CD4-positive, CD25-positive, alpha-beta regulatory T cell (primary cell): ENCODE data around the gene MYO3B. TPM values are rescaled to one million over a fixed set of nuclear protein-coding genes. Genes with fewer than 3 reads are reported as not detected.

Experiments used
- ATAC-seq, 2 donors: fragments of 150-1000 bp; cut with Tn5 transposase; one replicate each; pipeline ENCODE4 v1.10.0; 2021; ENCODE audit warnings: low read depth in 2 of 2, moderate number of reproducible peaks in 2 of 2, moderate library complexity in 1 of 2
- DNase-seq, 3 donors: peaks; one replicate each; pipeline versions ENCODE4 v3.0.0 to v3.0.0-alpha.2; 2012 to 2022; ENCODE audit warnings: mixed read lengths in 1 of 3
- H3K27ac ChIP-seq: one replicate; pipeline ENCODE4 v1.7.0; 2013; ENCODE audit warnings: mild to moderate bottlenecking, low read length; ENCODE audit not compliant: insufficient read depth, poor library complexity, severe bottlenecking
- H3K27me3 ChIP-seq: one replicate; pipeline ENCODE4 v1.7.0; 2013; ENCODE audit warnings: low read length; ENCODE audit not compliant: control insufficient read depth, insufficient read depth
- H3K36me3 ChIP-seq: one replicate; pipeline ENCODE4 v1.7.0; 2013; ENCODE audit warnings: mild to moderate bottlenecking, low read length, moderate library complexity; ENCODE audit not compliant: control insufficient read depth, insufficient read depth
- H3K4me1 ChIP-seq: 2 replicates; pipeline ENCODE4 v1.7.0; 2013; ENCODE audit warnings: mild to moderate bottlenecking, low read length; ENCODE audit not compliant: insufficient read depth, control insufficient read depth, poor library complexity, severe bottlenecking
- H3K4me3 ChIP-seq: one replicate; pipeline ENCODE4 v1.7.0; 2013; ENCODE audit warnings: low read depth, mild to moderate bottlenecking, low read length, moderate library complexity
- H3K9me3 ChIP-seq, 2 experiments: 1 replicate in 1 of 2; 2 replicates in 1 of 2; pipeline ENCODE4 v1.7.0; 2013; ENCODE audit warnings: low read length in 2 of 2, mild to moderate bottlenecking in 1 of 2, moderate library complexity in 1 of 2; ENCODE audit not compliant: control insufficient read depth in 2 of 2
- H3K27ac Mint-ChIP-seq, 3 donors: one replicate each; pipeline ENCODE4 v1.8.0; 2020 to 2022; ENCODE audit warnings: mild to moderate bottlenecking in 3 of 3, mixed read lengths in 3 of 3, moderate library complexity in 2 of 3
- H3K27me3 Mint-ChIP-seq: one replicate; pipeline ENCODE4 v1.8.0; 2022; ENCODE audit warnings: mild to moderate bottlenecking, mixed read lengths
- H3K36me3 Mint-ChIP-seq: one replicate; pipeline ENCODE4 v1.8.0; 2020; ENCODE audit warnings: mixed read lengths
- H3K4me1 Mint-ChIP-seq, 4 donors: one replicate each; pipeline ENCODE4 v1.8.0; 2020 to 2022; ENCODE audit warnings: mixed read lengths in 4 of 4, mild to moderate bottlenecking in 1 of 4
- H3K4me3 Mint-ChIP-seq, 4 donors: one replicate each; pipeline ENCODE4 v1.8.0; 2020 to 2022; ENCODE audit warnings: mild to moderate bottlenecking in 4 of 4, mixed read lengths in 4 of 4, moderate library complexity in 3 of 4
- H3K9me3 Mint-ChIP-seq, 7 donors: one replicate each; pipeline ENCODE4 v1.8.0; 2020 to 2022; ENCODE audit warnings: mixed read lengths in 7 of 7, mild to moderate bottlenecking in 3 of 7, moderate library complexity in 2 of 7
- polyA plus RNA-seq, 4 donors: library from polyadenylated mRNA; unstranded; fragments of 300-500 nt; fragmentation: Illumina TruSeq; gene quantifications; one replicate each; pipeline ENCODE4 v1.2.3, GENCODE V29; 2021
- total RNA-seq: library from RNA; stranded (reverse); gene quantifications from one replicate; pipeline ENCODE4 v1.2.3, GENCODE V29; 2022

MYO3B gene
- total and polyA plus RNA-seq, 5 donors from 2014 or later, result not detected

DNA sequence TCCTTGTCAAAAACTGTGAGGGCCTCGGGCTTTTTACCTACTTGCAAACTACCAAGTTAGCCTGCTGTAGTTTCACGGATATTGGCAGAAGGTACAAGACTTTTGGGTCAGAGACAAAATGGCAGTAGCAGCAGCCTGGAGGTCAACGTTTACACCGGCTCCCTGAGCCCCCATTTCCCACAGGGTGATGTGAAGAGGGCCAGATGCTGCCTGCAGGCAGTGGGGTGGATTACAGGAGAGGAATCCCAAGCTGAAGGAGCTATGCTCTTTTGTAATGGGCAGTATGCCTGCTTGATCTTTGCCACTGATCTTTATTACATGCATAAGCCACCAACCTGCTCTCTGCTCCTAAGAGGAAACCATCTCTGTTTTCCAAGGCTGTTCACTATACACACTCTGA, 507.6 kb downstream of the MYO3B start:
- H3K4me3 ChIP-seq, result no peak overlapping the region
- no peaks in the 10 kb centered on the region for H3K36me3 ChIP-seq
- DNase-seq (no peak), ATAC-seq (no peak)
- no peak overlapping the region for H3K27ac ChIP-seq
- H3K9me3 ChIP-seq, result no peaks in the 10 kb centered on the region
- H3K27me3 Mint-ChIP-seq, result peaks cover 7% of the 10 kb centered on the region
- no peaks in the 10 kb centered on the region for H3K27me3 ChIP-seq
- H3K27ac Mint-ChIP-seq, result no peak overlapping the region
- H3K4me1 Mint-ChIP-seq, result no peaks in the 10 kb centered on the region
- H3K4me1 ChIP-seq, result no peaks in the 10 kb centered on the region
- H3K4me3 Mint-ChIP-seq, result no peak overlapping the region
- H3K9me3 Mint-ChIP-seq, result peaks cover 0 to 1% (median 0%) of the 10 kb centered on the region in 7 donors
- H3K36me3 Mint-ChIP-seq, result no peaks in the 10 kb centered on the region

DNA sequence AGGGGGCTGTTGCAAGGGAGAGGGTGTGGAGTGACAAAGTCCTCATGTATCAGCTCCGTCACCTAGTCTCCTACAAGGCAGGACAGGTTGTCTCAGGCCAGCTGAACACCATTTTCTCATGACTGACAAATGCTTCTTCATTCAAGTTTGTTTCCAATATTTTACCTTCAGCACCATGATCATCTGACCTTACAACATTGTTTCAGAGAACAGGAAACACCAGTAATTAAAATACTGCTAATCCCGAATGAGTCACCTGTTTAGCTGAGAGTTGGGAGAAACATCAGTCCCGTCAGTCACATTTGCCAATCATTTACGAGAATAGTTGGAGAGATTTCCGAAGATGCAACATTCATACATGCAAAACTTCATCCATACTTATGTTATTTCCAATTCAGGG, 511.5 kb downstream of the MYO3B start:
- H3K36me3 Mint-ChIP-seq, result no peaks in the 10 kb centered on the region
- Histone ChIP-seq H3K4me3 (no peak overlapping the region), H3K9me3 (no peaks in the 10 kb centered on the region), H3K4me1 (no peaks in the 10 kb centered on the region), H3K36me3 (no peaks in the 10 kb centered on the region), H3K27ac (no peak overlapping the region), H3K27me3 (no peaks in the 10 kb centered on the region)
- H3K4me3 Mint-ChIP-seq, result no peak overlapping the region
- ATAC-seq (no peak), DNase-seq (no peak)
- peaks cover 0 to 3% (median 0%) of the 10 kb centered on the region in 7 donors for H3K9me3 Mint-ChIP-seq
- no peak overlapping the region for H3K27ac Mint-ChIP-seq
- H3K27me3 Mint-ChIP-seq, result no peaks in the 10 kb centered on the region
- H3K4me1 Mint-ChIP-seq, result no peaks in the 10 kb centered on the region

GRCh38 chr2:170690640-170691039, 512.7 kb downstream of the MYO3B start:
- Histone ChIP-seq H3K27me3 (no peaks in the 10 kb centered on the region), H3K27ac (no peak overlapping the region), H3K4me3 (no peak overlapping the region), H3K4me1 (no peaks in the 10 kb centered on the region), H3K9me3 (no peaks in the 10 kb centered on the region), H3K36me3 (no peaks in the 10 kb centered on the region)
- no peak overlapping the region for H3K4me3 Mint-ChIP-seq
- H3K27ac Mint-ChIP-seq, result no peak overlapping the region
- peaks cover 0 to 1% (median 0%) of the 10 kb centered on the region in 7 donors for H3K9me3 Mint-ChIP-seq
- no peak for ATAC-seq
- H3K27me3 Mint-ChIP-seq, result no peaks in the 10 kb centered on the region
- H3K36me3 Mint-ChIP-seq, result no peaks in the 10 kb centered on the region
- DNase-seq, result no peak
- no peaks in the 10 kb centered on the region for H3K4me1 Mint-ChIP-seq

DNA sequence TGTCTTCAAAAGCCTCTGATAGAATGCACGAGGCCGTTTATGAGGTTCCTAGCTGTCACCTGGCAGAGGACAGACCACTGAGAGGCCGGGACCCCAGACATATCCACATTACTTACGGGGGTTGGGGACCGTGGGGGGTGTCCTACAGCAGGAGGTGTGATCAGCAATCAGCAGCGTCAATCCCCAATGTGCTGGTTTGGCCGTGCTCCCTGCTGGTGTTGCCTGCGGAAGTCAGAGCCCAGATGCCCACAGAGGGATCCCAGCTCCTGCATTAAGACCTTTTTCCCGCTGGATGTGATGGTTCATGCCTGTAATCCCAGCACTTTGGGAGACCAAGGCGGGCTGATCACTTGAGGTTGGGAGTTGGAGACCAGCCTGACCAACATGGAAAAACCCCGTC, 516.4 kb downstream of the MYO3B start:
- Mint-ChIP-seq H3K27ac (no peak overlapping the region), H3K4me1 (no peaks in the 10 kb centered on the region), H3K36me3 (no peaks in the 10 kb centered on the region), H3K27me3 (no peaks in the 10 kb centered on the region), H3K4me3 (no peak overlapping the region), H3K9me3 (peaks cover 0 to 3% (median 0%) of the 10 kb centered on the region in 7 donors)
- H3K9me3 ChIP-seq, result no peaks in the 10 kb centered on the region
- H3K4me1 ChIP-seq, result no peaks in the 10 kb centered on the region
- peaks cover 2% of the 10 kb centered on the region for H3K27me3 ChIP-seq
- ATAC-seq (no peak), DNase-seq (no peak)
- no peak overlapping the region for H3K27ac ChIP-seq
- no peaks in the 10 kb centered on the region for H3K36me3 ChIP-seq
- H3K4me3 ChIP-seq, result no peak overlapping the region

- ATAC-seq (no peak), DNase-seq (no peak)
- Mint-ChIP-seq H3K4me1 (no peaks in the 10 kb centered on the region), H3K36me3 (no peaks in the 10 kb centered on the region), H3K4me3 (no peak overlapping the region), H3K9me3 (peaks cover 0 to 3% (median 0%) of the 10 kb centered on the region in 7 donors), H3K27me3 (no peaks in the 10 kb centered on the region), H3K27ac (no peak overlapping the region)
- Histone ChIP-seq H3K27me3 (peaks cover 5% of the 10 kb centered on the region), H3K4me1 (no peaks in the 10 kb centered on the region), H3K9me3 (no peaks in the 10 kb centered on the region), H3K27ac (no peak overlapping the region), H3K36me3 (no peaks in the 10 kb centered on the region), H3K4me3 (no peak overlapping the region)
Observed at GRCh38 chr2:170695521-170696410, 517.8 kb downstream of the MYO3B start.

DNA sequence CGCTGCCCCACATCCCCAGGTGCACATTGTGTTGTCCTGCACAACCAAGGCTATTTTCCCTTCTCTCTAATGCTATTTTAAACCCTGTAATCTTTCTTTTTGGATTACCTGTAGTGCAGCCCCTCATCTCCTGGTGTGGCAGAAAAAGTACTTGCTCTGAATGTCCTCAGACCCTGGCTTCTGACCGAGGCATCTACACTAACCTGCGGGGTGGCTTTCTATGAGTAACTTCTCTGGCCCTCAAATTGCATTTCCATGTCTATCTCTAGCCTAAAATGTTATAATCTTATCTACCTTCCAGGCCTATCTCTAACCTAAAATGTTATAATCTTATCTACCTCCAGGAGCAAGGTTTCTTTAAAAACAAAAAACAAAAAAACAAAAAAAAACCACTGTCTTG, 519.0 kb downstream of the MYO3B start:
- H3K36me3 Mint-ChIP-seq, result no peaks in the 10 kb centered on the region
- no peak for ATAC-seq
- H3K4me1 ChIP-seq, result no peaks in the 10 kb centered on the region
- H3K9me3 Mint-ChIP-seq, result peaks cover 0 to 2% (median 0%) of the 10 kb centered on the region in 7 donors
- no peaks in the 10 kb centered on the region for H3K4me1 Mint-ChIP-seq
- H3K36me3 ChIP-seq, result no peaks in the 10 kb centered on the region
- DNase-seq, result no peak
- no peak overlapping the region for H3K4me3 Mint-ChIP-seq
- no peak overlapping the region for H3K4me3 ChIP-seq
- H3K27me3 Mint-ChIP-seq, result no peaks in the 10 kb centered on the region
- no peak overlapping the region for H3K27ac Mint-ChIP-seq
- no peak overlapping the region for H3K27ac ChIP-seq
- H3K27me3 ChIP-seq, result peaks cover 5% of the 10 kb centered on the region
- H3K9me3 ChIP-seq, result no peaks in the 10 kb centered on the region

- peaks cover 8% of the 10 kb centered on the region for H3K27me3 Mint-ChIP-seq
Observed at GRCh38 chr2:170701011-170701410, 523.1 kb downstream of the MYO3B start.

More at GRCh38 chr2:170701011-170701410, 523.1 kb downstream of the MYO3B start:
- no peak overlapping the region for H3K4me3 ChIP-seq
- no peak overlapping the region for H3K27ac ChIP-seq
- H3K9me3 ChIP-seq, result peaks cover 0 to 7% of the 10 kb centered on the region in 2 experiments
- DNase-seq, result no peak
- Mint-ChIP-seq H3K36me3 (no peaks in the 10 kb centered on the region), H3K4me3 (no peak overlapping the region), H3K9me3 (peaks cover 0 to 5% (median 4%) of the 10 kb centered on the region in 7 donors), H3K27ac (no peak overlapping the region), H3K4me1 (no peaks in the 10 kb centered on the region)
- no peak for ATAC-seq
- H3K27me3 ChIP-seq, result peaks cover 7% of the 10 kb centered on the region
- no peaks in the 10 kb centered on the region for H3K36me3 ChIP-seq
- H3K4me1 ChIP-seq, result no peaks in the 10 kb centered on the region
